ENCODE results near the gene SIPA1.
A peak's percentile ranks its signal among the peaks of the same experiment; 100 is the strongest.

SIPA1 gene

GRCh38 chr11:65607614-65608426 is 30.1 kb upstream of the SIPA1 start:
- no peak for DNase-seq

GRCh38 chr11:65609229-65609628 is 28.7 kb upstream of the SIPA1 start:
- no peak for DNase-seq

GRCh38 chr11:65609665-65610064 is 28.2 kb upstream of the SIPA1 start:
- no peak for DNase-seq

GRCh38 chr11:65610404-65610803 is 27.5 kb upstream of the SIPA1 start:
- no peak for DNase-seq

- no peak for DNase-seq
Observed at GRCh38 chr11:65611028-65611757, 26.7 kb upstream of the SIPA1 start.

GRCh38 chr11:65611758-65612603 is 25.9 kb upstream of the SIPA1 start:
- no peak for DNase-seq

- DNase-seq, result no peak
Observed at GRCh38 chr11:65612691-65613090, 25.2 kb upstream of the SIPA1 start.

GRCh38 chr11:65613091-65613928 is 24.6 kb upstream of the SIPA1 start:
- DNase-seq, result no peak

GRCh38 chr11:65615229-65615949 is 22.5 kb upstream of the SIPA1 start, which contains the start of gene PCNX3:
TSS of gene PCNX3 (plus strand) at chr11:65615776. CDS start at chr11:65616312, 536 bp downstream.
- peak; percentile 100 for DNase-seq

GRCh38 chr11:65615950-65616574 is 21.8 kb upstream of the SIPA1 start:
- no peak for DNase-seq

- DNase-seq, result no peak
Observed at GRCh38 chr11:65616575-65617001, 21.3 kb upstream of the SIPA1 start.

GRCh38 chr11:65617136-65617850 is 20.6 kb upstream of the SIPA1 start:
- no peak for DNase-seq

- DNase-seq, result no peak
Observed at GRCh38 chr11:65617990-65618751, 19.7 kb upstream of the SIPA1 start.

GRCh38 chr11:65618763-65619162 is 19.1 kb upstream of the SIPA1 start:
- DNase-seq, result no peak

GRCh38 chr11:65619281-65619928 is 18.5 kb upstream of the SIPA1 start:
- no peak for DNase-seq

- no peak for DNase-seq
Observed at GRCh38 chr11:65620666-65621065, 17.2 kb upstream of the SIPA1 start.

GRCh38 chr11:65621460-65621859 is 16.4 kb upstream of the SIPA1 start:
- DNase-seq, result no peak

GRCh38 chr11:65622011-65622410 is 15.9 kb upstream of the SIPA1 start:
- DNase-seq, result no peak

- DNase-seq, result no peak
Observed at GRCh38 chr11:65623177-65623576, 14.7 kb upstream of the SIPA1 start.

Data from retina (tissue), 1 donor.